T-cell (primary cell): ENCODE data around the gene OR10AG1. TPM values are rescaled to one million over a fixed set of nuclear protein-coding genes. Genes with fewer than 3 reads are reported as not detected.

Source experiments
- total RNA-seq, 35 experiments: library from RNA in 6 of 35; stranded (reverse) in 6 of 35; fragments of 120-200 nt in 1 of 35; gene quantifications; one replicate each; pipeline versions ENCODE4 v1.2.1 to v1.2.4 and lab custom pipeline; 2013 to 2026

The OR10AG1 gene
- total RNA-seq, 5 donors from 2014 or later (not counting 1 experiment from before 2014, with no cell fraction given), result not detected

Other genes starting within 250 kb of the OR10AG1 start
- not detected for gene OR5D13, start 196.5 kb downstream of the OR10AG1 start, total RNA-seq
- not detected for gene OR5D14, start 174.4 kb downstream of the OR10AG1 start, total RNA-seq
- gene OR5L1, start 158.6 kb downstream of the OR10AG1 start, total RNA-seq, result not detected
- gene OR5D18, start 150.3 kb downstream of the OR10AG1 start, total RNA-seq, result not detected
- not detected for gene OR5L2, start 142.7 kb downstream of the OR10AG1 start, total RNA-seq
- gene OR5D16, start 131.2 kb downstream of the OR10AG1 start, total RNA-seq, result not detected
- not detected for gene TRIM51, start 86.6 kb downstream of the OR10AG1 start, total RNA-seq
- not detected for gene OR5W2, start 55.4 kb downstream of the OR10AG1 start, total RNA-seq
- gene OR5I1, start 33.5 kb downstream of the OR10AG1 start, total RNA-seq, result not detected
- gene OR5F1, start 24.7 kb upstream of the OR10AG1 start, total RNA-seq, result not detected
- not detected for gene OR5AS1, start 57.7 kb upstream of the OR10AG1 start, total RNA-seq
- gene OR8I2, start 123.4 kb upstream of the OR10AG1 start, total RNA-seq, result not detected
- gene OR8H2, start 133.7 kb upstream of the OR10AG1 start, total RNA-seq, result not detected
- gene OR8H3, start 152.4 kb upstream of the OR10AG1 start, total RNA-seq, result not detected
- not detected for gene OR8J3, start 170.3 kb upstream of the OR10AG1 start, total RNA-seq
- gene OR8K5, start 190.4 kb upstream of the OR10AG1 start, total RNA-seq, result not detected
- not detected for gene OR5J2, start 206.7 kb upstream of the OR10AG1 start, total RNA-seq